Body of pancreas (tissue), 4 donors: ENCODE results near the gene SPRED1.

Experiments used
- POLR2A ChIP-seq, 3 donors: fragments of 450-650 bp; IDR thresholded peaks; one replicate each; pipeline ENCODE4 v1.6.1; 2016; ENCODE audit warnings: antibody characterized with exemption in 3 of 3, mild to moderate bottlenecking in 2 of 3
- TF ChIP-seq, protein P1 (sequence below), 7 experiments: fragments of 450-650 bp in 4 of 7; fragments of 200-600 bp in 3 of 7; sonication (generic) in 3 of 7; IDR thresholded peaks; one replicate each; pipeline ENCODE4 v1.5.1; 2016 to 2019; ENCODE audit warnings: antibody characterized with exemption in 7 of 7

GRCh38 chr15:38391191-38391590 lies 138.6 kb downstream of the SPRED1 start:
- TF ChIP-seq, protein P1, sequence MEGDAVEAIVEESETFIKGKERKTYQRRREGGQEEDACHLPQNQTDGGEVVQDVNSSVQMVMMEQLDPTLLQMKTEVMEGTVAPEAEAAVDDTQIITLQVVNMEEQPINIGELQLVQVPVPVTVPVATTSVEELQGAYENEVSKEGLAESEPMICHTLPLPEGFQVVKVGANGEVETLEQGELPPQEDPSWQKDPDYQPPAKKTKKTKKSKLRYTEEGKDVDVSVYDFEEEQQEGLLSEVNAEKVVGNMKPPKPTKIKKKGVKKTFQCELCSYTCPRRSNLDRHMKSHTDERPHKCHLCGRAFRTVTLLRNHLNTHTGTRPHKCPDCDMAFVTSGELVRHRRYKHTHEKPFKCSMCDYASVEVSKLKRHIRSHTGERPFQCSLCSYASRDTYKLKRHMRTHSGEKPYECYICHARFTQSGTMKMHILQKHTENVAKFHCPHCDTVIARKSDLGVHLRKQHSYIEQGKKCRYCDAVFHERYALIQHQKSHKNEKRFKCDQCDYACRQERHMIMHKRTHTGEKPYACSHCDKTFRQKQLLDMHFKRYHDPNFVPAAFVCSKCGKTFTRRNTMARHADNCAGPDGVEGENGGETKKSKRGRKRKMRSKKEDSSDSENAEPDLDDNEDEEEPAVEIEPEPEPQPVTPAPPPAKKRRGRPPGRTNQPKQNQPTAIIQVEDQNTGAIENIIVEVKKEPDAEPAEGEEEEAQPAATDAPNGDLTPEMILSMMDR (IDR thresholded peaks at IDR 0.05): no peak
- no peak for TF ChIP-seq POLR2A (IDR thresholded peaks at IDR 0.05)
